H1 (cell line): Measurements from ENCODE around the gene TXNRD2. TPM values are rescaled to one million over a fixed set of nuclear protein-coding genes. Genes with fewer than 3 reads are reported as not detected.
A peak's percentile ranks its signal among the peaks of the same experiment; 100 is the strongest.

Experiments used
- CTCF ChIA-PET: fragments of 300-600 bp; sonication (Branson Sonifier 250); formaldehyde crosslinking; loops from one replicate; lab custom pipeline; 2021; ENCODE audit not compliant: partially characterized antibody; lab: Charles Lee
- POLR2A ChIA-PET: fragments of 300-600 bp; sonication (Branson Sonifier 250); formaldehyde crosslinking; loops from one replicate; lab custom pipeline; 2021; ENCODE audit warnings: inconsistent platforms; ENCODE audit not compliant: partially characterized antibody; lab: Charles Lee
- DNase-seq, 2 experiments: peaks; one replicate each; pipeline versions ENCODE4 v3.0.0 to v3.0.0-alpha.2; 2010 to 2022; ENCODE audit warnings: low spot score in 2 of 2, low read depth in 1 of 2, mixed read lengths in 1 of 2
- FAIRE-seq: peaks from 2 replicates; lab custom pipeline; 2011; peaks lifted over from hg19 to GRCh38; lab: Jason Lieb, UNC
- H2AFZ ChIP-seq: 2 replicates; pipeline ENCODE4 v1.8.1; 2012; ENCODE audit warnings: low read length, inconsistent platforms
- H2AK5ac ChIP-seq: 2 replicates; pipeline ENCODE4 v1.6.1; 2013; ENCODE audit warnings: low read depth, low read length
- H2BK120ac ChIP-seq: replicated peaks from 2 replicates; pipeline ENCODE3; 2013; ENCODE audit warnings: low read depth, low read length, inconsistent platforms
- H2BK12ac ChIP-seq: 2 replicates; pipeline ENCODE4 v1.6.1; 2013; ENCODE audit warnings: low read depth, low read length
- H2BK15ac ChIP-seq: 2 replicates; pipeline ENCODE4 v1.6.1; 2013; ENCODE audit warnings: low read length
- H2BK20ac ChIP-seq: 2 replicates; pipeline ENCODE4 v1.6.1; 2013; ENCODE audit warnings: low read length
- H2BK5ac ChIP-seq: 2 replicates; pipeline ENCODE4 v1.6.1; 2013; ENCODE audit warnings: low read depth, low read length
- H3K14ac ChIP-seq: 2 replicates; pipeline ENCODE4 v1.6.1; 2013; ENCODE audit warnings: inconsistent platforms; ENCODE audit not compliant: insufficient read length
- H3K18ac ChIP-seq: 2 replicates; pipeline ENCODE4 v1.6.1; 2013; ENCODE audit warnings: low read length; ENCODE audit errors: extremely low read depth
- H3K23ac ChIP-seq: 2 replicates; pipeline ENCODE4 v1.6.1; 2013; ENCODE audit warnings: inconsistent platforms; ENCODE audit not compliant: insufficient read length
- H3K23me2 ChIP-seq: 2 replicates; pipeline ENCODE4 v1.6.1; 2013; ENCODE audit warnings: low read depth, low read length
- H3K27ac ChIP-seq: 2 replicates; pipeline ENCODE4 v1.6.1; 2011; ENCODE audit warnings: low read depth, low read length, inconsistent platforms
- H3K27me3 ChIP-seq, 4 experiments: replicated peaks in 1 of 4; 1 replicate in 1 of 4; 2 replicates in 3 of 4; pipeline versions ENCODE4 v1.6.1 to v1.8.1; 2011 to 2013; ENCODE audit warnings: low read length in 3 of 4, mild to moderate bottlenecking in 3 of 4, inconsistent platforms in 2 of 4, mixed read lengths in 2 of 4, moderate library complexity in 1 of 4; ENCODE audit not compliant: control insufficient read depth in 3 of 4, insufficient read depth in 3 of 4; ENCODE audit errors: extremely low read depth in 1 of 4
- H3K36me3 ChIP-seq, 4 experiments: 2 replicates each; pipeline versions ENCODE4 v1.6.1 to v1.8.1; 2011 to 2013; ENCODE audit warnings: mild to moderate bottlenecking in 4 of 4, low read length in 3 of 4, moderate library complexity in 2 of 4, control low read depth in 1 of 4, inconsistent platforms in 1 of 4; ENCODE audit not compliant: insufficient read depth in 4 of 4, control insufficient read depth in 2 of 4
- H3K4ac ChIP-seq: replicated peaks from 2 replicates; pipeline ENCODE3; 2013; ENCODE audit warnings: low read length, low read depth, mixed read lengths, inconsistent platforms; ENCODE audit not compliant: insufficient read length
- H3K4me1 ChIP-seq, 4 experiments: replicated peaks in 1 of 4; 1 replicate in 1 of 4; 2 replicates in 3 of 4; pipeline versions ENCODE4 v1.6.1 to v1.8.1; 2011 to 2013; ENCODE audit warnings: low read length in 3 of 4, inconsistent platforms in 2 of 4, mixed read lengths in 1 of 4; ENCODE audit not compliant: insufficient read depth in 4 of 4, control insufficient read depth in 3 of 4
- H3K4me2 ChIP-seq, 2 experiments: 2 replicates each; pipeline versions ENCODE4 v1.6.1 to v1.8.1; 2011 to 2013; ENCODE audit warnings: low read depth in 2 of 2, low read length in 2 of 2, control low read depth in 1 of 2, inconsistent platforms in 1 of 2, mild to moderate bottlenecking in 1 of 2; ENCODE audit not compliant: insufficient read depth in 1 of 2
- H3K4me3 ChIP-seq, 4 experiments: fragments of 200-600, 300-600 bp in 1 of 4; sonication (generic), shearing (Covaris generic), sonication (Bioruptor Twin) in 1 of 4; 2 replicates each; pipeline versions ENCODE4 v1.5.1 to v1.8.1; 2011 to 2016; ENCODE audit warnings: low read length in 4 of 4, low read depth in 3 of 4, control low read depth in 2 of 4, inconsistent platforms in 2 of 4, mild to moderate bottlenecking in 2 of 4, mixed read lengths in 1 of 4, moderate library complexity in 1 of 4; ENCODE audit not compliant: insufficient read depth in 2 of 4; ENCODE audit errors: extremely low read depth in 1 of 4
- H3K56ac ChIP-seq: replicated peaks from 2 replicates; pipeline ENCODE3; 2013; ENCODE audit warnings: low read depth, mild to moderate bottlenecking, mixed read lengths, low read length, inconsistent platforms; ENCODE audit not compliant: insufficient read length
- H3K79me1 ChIP-seq: 2 replicates; pipeline ENCODE4 v1.6.1; 2013; ENCODE audit warnings: low read depth, low read length, control low read depth
- H3K79me2 ChIP-seq, 2 experiments: 2 replicates each; pipeline versions ENCODE4 v1.6.1 to v1.8.1; 2012 to 2013; ENCODE audit warnings: low read length in 2 of 2, mild to moderate bottlenecking in 2 of 2, inconsistent platforms in 1 of 2; ENCODE audit not compliant: insufficient read depth in 2 of 2, control insufficient read depth in 1 of 2
- H3K9ac ChIP-seq, 4 experiments: replicated peaks in 1 of 4; 1 replicate in 1 of 4; 2 replicates in 3 of 4; pipeline versions ENCODE4 v1.6.1 to v1.8.1; 2011 to 2013; ENCODE audit warnings: low read depth in 3 of 4, low read length in 3 of 4, control low read depth in 2 of 4, mild to moderate bottlenecking in 2 of 4, moderate library complexity in 2 of 4, inconsistent platforms in 1 of 4; ENCODE audit errors: extremely low read depth in 1 of 4
- H3K9me3 ChIP-seq, 2 experiments: 2 replicates each; pipeline versions ENCODE4 v1.6.1 to v1.8.1; 2012 to 2013; ENCODE audit warnings: mild to moderate bottlenecking in 2 of 2, moderate library complexity in 2 of 2, control low read depth in 1 of 2, inconsistent platforms in 1 of 2, low read depth in 1 of 2, low read length in 1 of 2, mixed read lengths in 1 of 2; ENCODE audit not compliant: insufficient read depth in 2 of 2
- H4K20me1 ChIP-seq, 2 experiments: replicated peaks in 1 of 2; 2 replicates each; pipeline versions ENCODE3 to v1.8.1; 2011 to 2013; ENCODE audit warnings: inconsistent platforms in 2 of 2, low read length in 2 of 2, mild to moderate bottlenecking in 1 of 2; ENCODE audit not compliant: insufficient read depth in 2 of 2, control insufficient read depth in 1 of 2
- H4K5ac ChIP-seq: 2 replicates; pipeline ENCODE4 v1.6.1; 2013; ENCODE audit warnings: low read length, low read depth, mixed read lengths, inconsistent platforms; ENCODE audit not compliant: insufficient read length
- H4K8ac ChIP-seq: 2 replicates; pipeline ENCODE4 v1.8.0; 2013; ENCODE audit warnings: mild to moderate bottlenecking, moderate library complexity, low read length, inconsistent platforms; ENCODE audit not compliant: insufficient read depth; ENCODE audit errors: extremely low read depth
- H4K91ac ChIP-seq: replicated peaks from 2 replicates; pipeline ENCODE3; 2013; ENCODE audit warnings: low read length, mixed read lengths, inconsistent platforms; ENCODE audit not compliant: insufficient read length
- CHD1 ChIP-seq: IDR thresholded peaks from 2 replicates; pipeline ENCODE4 v1.6.1; 2012; ENCODE audit warnings: low read depth, low read length, improper control_type of control experiment
- EGR1 ChIP-seq: IDR thresholded peaks from 2 replicates; pipeline ENCODE4 v1.6.1; 2011; ENCODE audit warnings: low read depth, low read length, borderline replicate concordance
- HDAC2 ChIP-seq, 2 experiments: fragments of 300-600 bp in 1 of 2; sonication (generic) in 1 of 2; IDR thresholded peaks; 2 replicates each; pipeline ENCODE4 v1.6.1; 2011 to 2012; ENCODE audit warnings: low read depth in 2 of 2, low read length in 2 of 2, mild to moderate bottlenecking in 2 of 2, moderate library complexity in 2 of 2, borderline replicate concordance in 1 of 2, inconsistent platforms in 1 of 2
- HDAC6 ChIP-seq: IDR thresholded peaks from one replicate; pipeline ENCODE4 v1.7.1; 2012; ENCODE audit warnings: low read depth, mild to moderate bottlenecking, inconsistent platforms, low read length, moderate library complexity
- KDM1A ChIP-seq: fragments of 200-600, 300-600 bp; sonication (generic); IDR thresholded peaks from 2 replicates; pipeline ENCODE4 v1.7.1; 2016; ENCODE audit warnings: mild to moderate bottlenecking, low read length, borderline replicate concordance
- KDM5A ChIP-seq: fragments of 200-600 bp; IDR thresholded peaks from 2 replicates; pipeline ENCODE4 v1.7.1; 2012; ENCODE audit warnings: mild to moderate bottlenecking, low read length, inconsistent platforms, mixed read lengths
- POLR2AphosphoS5 ChIP-seq: IDR thresholded peaks from 2 replicates; pipeline ENCODE4 v1.6.1; 2011; ENCODE audit warnings: low read depth, low read length
- RNF2 ChIP-seq: fragments of 200-900, 300-1000 bp; sonication (generic); IDR thresholded peaks from 2 replicates; pipeline ENCODE4 v1.7.1; 2016; ENCODE audit warnings: borderline replicate concordance, low read depth, mild to moderate bottlenecking, antibody characterized with exemption, low read length; ENCODE audit not compliant: poor library complexity, severe bottlenecking; ENCODE audit errors: missing control alignments
- SUZ12 ChIP-seq: fragments of 200-600 bp; sonication (generic); IDR thresholded peaks from 2 replicates; pipeline ENCODE4 v1.6.1; 2012; ENCODE audit warnings: mild to moderate bottlenecking, inconsistent platforms, low read length, moderate library complexity, mixed read lengths
- WGBS, 2 experiments: shearing (Covaris generic) in 1 of 2; methylation state at CpG; one replicate each; pipeline versions ENCODE4 v1.1.6 to v1.1.7; 2013 to 2015; ENCODE audit warnings: low lambda C conversion rate in 2 of 2, mixed read lengths in 2 of 2, inconsistent platforms in 1 of 2, low coverage in 1 of 2, missing lambda C conversion rate in 1 of 2; ENCODE audit not compliant: insufficient replicate concordance in 2 of 2, insufficient coverage in 1 of 2, insufficient read length in 1 of 2; ENCODE audit errors: extremely low coverage in 1 of 2, missing lambda C conversion rate in 1 of 2; 5-methylcytosine and 5-hydroxymethylcytosine counted together
- polyA plus RNA-seq, 7 experiments: library from polyadenylated mRNA; depleted of rRNA in 3 of 7; stranded (reverse) in 5 of 7; unstranded in 2 of 7; fragments of >200 nt in 5 of 7; fragments of 200-250 nt in 2 of 7; gene quantifications; 1 replicate in 5 of 7; 2 replicates in 1 of 7; 4 replicates in 1 of 7; pipeline versions ENCODE4 v1.2.1 to v1.2.3, GENCODE V29; 2011 to 2013; ENCODE audit warnings: missing spikeins in 2 of 7, mixed read lengths in 2 of 7
- total RNA-seq: library from RNA; stranded (reverse); fragmentation: NEBNext Ultra II Directional; extraction: Animal tissue kit (Norgen Biotek cat#: 25700); gene quantifications from 2 replicates; pipeline ENCODE4 v1.2.1, GENCODE V29; 2021
- TF ChIP-seq, protein P1 (sequence below): IDR thresholded peaks from 2 replicates; pipeline ENCODE4 v1.6.1; 2012; ENCODE audit warnings: inconsistent platforms
- TF ChIP-seq, protein P2 (sequence below): IDR thresholded peaks from 2 replicates; pipeline ENCODE4 v1.6.1; 2012; ENCODE audit warnings: inconsistent platforms

The TXNRD2 gene
- total and polyA plus RNA-seq, 2 of the 8 experiments (the other 6 are each of a cell fraction or from before 2014, with no cell fraction given) = 14.8 to 21.9 TPM

DNA sequence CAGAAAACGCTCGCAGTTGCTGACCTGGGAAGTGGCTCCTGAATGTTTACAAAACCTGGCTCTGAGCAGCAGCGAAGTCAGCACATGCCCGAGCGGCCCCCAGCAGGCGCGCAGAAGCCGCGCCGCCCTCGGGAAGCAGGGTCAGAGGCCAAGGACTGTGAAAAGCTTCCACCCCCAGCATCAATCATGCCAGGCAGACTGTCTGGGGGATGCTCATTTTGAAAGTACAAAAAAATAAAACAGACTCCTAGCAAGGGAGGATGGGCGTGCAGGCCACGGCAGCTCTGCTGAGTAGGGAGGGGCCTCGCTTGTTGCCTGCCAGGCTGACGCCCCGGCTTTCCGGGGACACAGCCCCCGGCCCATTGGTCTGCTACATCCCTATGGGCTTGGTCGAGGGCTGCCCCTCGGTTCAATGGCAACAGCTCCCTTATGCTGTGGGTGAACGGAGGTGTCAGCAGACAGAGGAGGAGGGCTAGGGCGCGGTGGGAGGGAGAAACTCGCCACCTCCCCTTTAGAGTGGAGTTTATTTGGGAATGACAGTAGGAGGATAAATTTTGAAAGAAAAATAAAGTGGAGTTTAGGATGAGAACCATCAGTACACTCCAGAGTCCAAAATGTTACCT, 49.2 kb downstream of the TXNRD2 start:
- H3K4me1 ChIP-seq = peaks cover 7 to 20% (median 18%) of the 10 kb centered on the region in 4 experiments
- H3K36me3 ChIP-seq = no peaks in the 10 kb centered on the region
- H3K9me3 ChIP-seq = no peaks in the 10 kb centered on the region
- CTCF ChIA-PET = interaction anchor here (0.8 to 9.5 kb wide), 6 partner anchors 8 to 162 kb away, joined by 3 to 69 read pairs (median 3); no protein-coding TSS in a partner anchor
- peak overlapping the region; percentile 52 for H4K91ac ChIP-seq
- peak overlapping the region; percentile 90; the same call in 1 of the 2 replicates for H2BK5ac ChIP-seq
- no peaks in the 10 kb centered on the region for H4K20me1 ChIP-seq
- H3K23me2 ChIP-seq = no peaks in the 10 kb centered on the region
- no peak overlapping the region for H2AK5ac ChIP-seq
- no peak overlapping the region for H3K27ac ChIP-seq
- POLR2A ChIA-PET = interaction anchor here (0.6 to 1.4 kb wide), 3 partner anchors 12 to 41 kb away, joined by 3 to 6 read pairs (median 4); no protein-coding TSS in a partner anchor
- H3K18ac ChIP-seq = peak overlapping the region; percentile 97
- no peak overlapping the region for H3K14ac ChIP-seq
- H3K27me3 ChIP-seq = peaks cover 0 to 2% (median 0%) of the 10 kb centered on the region in 4 experiments; a peak in 4 of 7 replicates
- H3K79me1 ChIP-seq = no peaks in the 10 kb centered on the region
- no peak overlapping the region for H3K4me2 ChIP-seq
- H2AFZ ChIP-seq = no peak overlapping the region
- no peak overlapping the region for H3K9ac ChIP-seq
- no peaks in the 10 kb centered on the region for H3K79me2 ChIP-seq
- H2BK15ac ChIP-seq = no peak overlapping the region
- H2BK120ac ChIP-seq = no peak overlapping the region
- H2BK20ac ChIP-seq = peak overlapping the region; percentile 80; the same call in 1 of the 2 replicates
- no peak overlapping the region for H3K23ac ChIP-seq
- peak overlapping the region; percentile 71 for H4K8ac ChIP-seq
- WGBS, 2 experiments = 83% methylated on average over 24 of the region's 24 CpGs; no CpG with 5 or more reads in 1 of the 2 experiments
- no peak overlapping the region for H3K56ac ChIP-seq
- H3K4ac ChIP-seq = peak overlapping the region; percentile 28
- DNase-seq (no peak), FAIRE-seq (no peak)
- no peak overlapping the region for H3K4me3 ChIP-seq
- H4K5ac ChIP-seq = no peak overlapping the region
- peak overlapping the region; percentile 96 for H2BK12ac ChIP-seq
- TF ChIP-seq RNF2 (no peak), HDAC6 (no peak), KDM5A (no peak), EGR1 (no peak), POLR2AphosphoS5 (no peak), SUZ12 (no peak), HDAC2 (IDR thresholded peaks at IDR 0.05; ENCODE audit: borderline replicate concordance in 1 of 2, low read depth in 2 of 2, low read length in 2 of 2) (no peak), KDM1A (no peak), CHD1 (no peak)
- TF ChIP-seq, protein P1, sequence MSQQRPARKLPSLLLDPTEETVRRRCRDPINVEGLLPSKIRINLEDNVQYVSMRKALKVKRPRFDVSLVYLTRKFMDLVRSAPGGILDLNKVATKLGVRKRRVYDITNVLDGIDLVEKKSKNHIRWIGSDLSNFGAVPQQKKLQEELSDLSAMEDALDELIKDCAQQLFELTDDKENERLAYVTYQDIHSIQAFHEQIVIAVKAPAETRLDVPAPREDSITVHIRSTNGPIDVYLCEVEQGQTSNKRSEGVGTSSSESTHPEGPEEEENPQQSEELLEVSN = peak; percentile 67; the same call in 1 of the 2 replicates
- TF ChIP-seq, protein P2, sequence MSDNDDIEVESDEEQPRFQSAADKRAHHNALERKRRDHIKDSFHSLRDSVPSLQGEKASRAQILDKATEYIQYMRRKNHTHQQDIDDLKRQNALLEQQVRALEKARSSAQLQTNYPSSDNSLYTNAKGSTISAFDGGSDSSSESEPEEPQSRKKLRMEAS = peak; percentile 59; the same call in 1 of the 2 replicates
